Colonic mucosa (tissue), 4 donors: Measurements from ENCODE around the gene CIAO3. TPM values are rescaled to one million over a fixed set of nuclear protein-coding genes. Genes with fewer than 3 reads are reported as not detected.
"Not testable (repeated sequence)": the region's sequence is repeated elsewhere in the genome, so short reads cannot be mapped to it uniquely, and the experiment has no call there.

Source experiments
- DNase-seq: peaks from one replicate; pipeline ENCODE4 v3.0.0-alpha.2; 2020
- H3K27ac ChIP-seq: fragments of 200-600 bp; one replicate; pipeline ENCODE4 v1.8.0; 2021
- H3K27me3 ChIP-seq: fragments of 200-600 bp; one replicate; pipeline ENCODE4 v1.8.0; 2021
- H3K36me3 ChIP-seq: fragments of 200-600 bp; one replicate; pipeline ENCODE4 v1.8.0; 2021
- H3K4me1 ChIP-seq: fragments of 200-600 bp; one replicate; pipeline ENCODE4 v1.8.0; 2021; ENCODE audit warnings: mild to moderate bottlenecking
- H3K4me3 ChIP-seq: fragments of 200-600 bp; one replicate; pipeline ENCODE4 v1.8.0; 2021
- H3K9ac ChIP-seq, 2 donors: one replicate each; pipeline ENCODE4 v1.7.0; 2013; ENCODE audit warnings: control low read depth in 2 of 2, low read depth in 2 of 2, low read length in 2 of 2
- H3K9me3 ChIP-seq: fragments of 200-600 bp; one replicate; pipeline ENCODE4 v1.8.0; 2021
- CTCF ChIP-seq: fragments of 200-600 bp; IDR thresholded peaks from one replicate; pipeline ENCODE4 v1.8.0; 2022; ENCODE audit warnings: antibody characterized with exemption, mild to moderate bottlenecking
- intact Hi-C: fragments of 100-400 bp; cut with DNase I; formaldehyde crosslinking; loops from one replicate; pipeline ENCODE4 v1.14.1; 2022
- total RNA-seq, 2 donors: library from RNA; stranded (reverse); fragmentation: NEBNext Ultra II Directional in 1 of 2; extraction: Animal tissue kit (Norgen Biotek cat#: 25700) in 1 of 2; gene quantifications; one replicate each; pipeline ENCODE4 v1.2.1, GENCODE V29; 2021
- donor health status: healthy.
- donor health status: DM: no; HTN: no; CAD: no.
- donor health status: DM: no; HTN: no; CAD: no.

Gene CIAO3
- total RNA-seq, 2 donors from 2014 or later, result 29.2 to 62.1 TPM

- no peak for DNase-seq
- H3K4me3 ChIP-seq, result no peak overlapping the region
- intact Hi-C loops, result loop anchor here (5.0 kb wide), 1 partner anchor 343 kb away; no protein-coding TSS in a partner anchor
- peak overlapping the region in 1 of 2 donors; percentile 16 for H3K9ac ChIP-seq
- TF ChIP-seq CTCF, result no peak
- peaks cover 20% of the 10 kb centered on the region for H3K27me3 ChIP-seq
- H3K36me3 ChIP-seq, result no peaks in the 10 kb centered on the region
- peaks cover 21% of the 10 kb centered on the region for H3K4me1 ChIP-seq
- H3K9me3 ChIP-seq, result no peaks in the 10 kb centered on the region
- H3K27ac ChIP-seq, result no peak overlapping the region
These were observed 26.7 kb downstream of the CIAO3 start for GRCh38 chr16:714079-714478.

- Histone ChIP-seq H3K4me1 (peaks cover 12% of the 10 kb centered on the region), H3K27me3 (peaks cover 23% of the 10 kb centered on the region)
- intact Hi-C loops, result loop anchor here (2.0 to 5.0 kb wide), 2 partner anchors 74 to 345 kb away; no protein-coding TSS in a partner anchor
- not testable (repeated sequence) for H3K4me3 ChIP-seq, H3K9ac ChIP-seq, H3K9me3 ChIP-seq, H3K27ac ChIP-seq, H3K36me3 ChIP-seq
- peak; percentile 14 for TF ChIP-seq CTCF
- DNase-seq, result peak; percentile 55
These were observed 28.0 kb downstream of the CIAO3 start for GRCh38 chr16:712740-713250.

- peak; percentile 79 for DNase-seq
- Histone ChIP-seq H3K27ac (no peak overlapping the region), H3K4me1 (peaks cover 12% of the 10 kb centered on the region), H3K36me3 (no peaks in the 10 kb centered on the region), H3K9me3 (no peaks in the 10 kb centered on the region), H3K4me3 (no peak overlapping the region), H3K27me3 (peaks cover 29% of the 10 kb centered on the region), H3K9ac (no peak overlapping the region)
- peak; percentile 99 for TF ChIP-seq CTCF
- intact Hi-C loops, result loop anchor here (2.0 to 5.0 kb wide), 2 partner anchors 75 to 346 kb away; no protein-coding TSS in a partner anchor
These were observed 29.1 kb downstream of the CIAO3 start for GRCh38 chr16:711548-712320.

- Histone ChIP-seq H3K9me3 (no peaks in the 10 kb centered on the region), H3K4me1 (peaks cover 9% of the 10 kb centered on the region), H3K4me3 (no peak overlapping the region), H3K9ac (no peak overlapping the region), H3K27me3 (peaks cover 35% of the 10 kb centered on the region), H3K36me3 (no peaks in the 10 kb centered on the region), H3K27ac (no peak overlapping the region)
- DNase-seq, result no peak
- intact Hi-C loops, result loop anchor here (5.0 kb wide), 1 partner anchor 346 kb away; no protein-coding TSS in a partner anchor
- no peak for TF ChIP-seq CTCF
These were observed 29.7 kb downstream of the CIAO3 start for GRCh38 chr16:711084-711483.

GRCh38 chr16:710500-711075 lies 30.2 kb downstream of the CIAO3 start:
- intact Hi-C loops, result loop anchor here (5.0 kb wide), 1 partner anchor 347 kb away; no protein-coding TSS in a partner anchor
- Histone ChIP-seq H3K4me1 (peaks cover 5% of the 10 kb centered on the region), H3K9ac (no peak overlapping the region), H3K4me3 (no peak overlapping the region), H3K27ac (no peak overlapping the region), H3K9me3 (no peaks in the 10 kb centered on the region), H3K27me3 (peaks cover 37% of the 10 kb centered on the region), H3K36me3 (no peaks in the 10 kb centered on the region)
- TF ChIP-seq CTCF, result no peak
- DNase-seq, result no peak
